Measurements from ENCODE around the gene SMTNL2. TPM values are rescaled to one million over a fixed set of nuclear protein-coding genes. Genes with fewer than 3 reads are reported as not detected.

Gene SMTNL2
- total RNA-seq, 4 donors from 2014 or later, result 0.44 to 0.81 (median 0.67) TPM

GRCh38 chr17:4607261-4607741, 23.0 kb downstream of the SMTNL2 start:
- no peak for TF ChIP-seq CTCF (IDR thresholded peaks at IDR 0.05)
- TF ChIP-seq POLR2A (IDR thresholded peaks at IDR 0.05), result no peak
- H3K9me3 ChIP-seq, result no peaks in the 10 kb centered on the region
- intact Hi-C loops (cut with DNase I), result no loop called here
- no peak for DNase-seq
- peak overlapping the region in 2 of 3 donors; percentile 7 to 57 for H3K27ac ChIP-seq
- peaks cover 4 to 5% of the 10 kb centered on the region in 2 donors for H3K4me1 ChIP-seq
- no peaks in the 10 kb centered on the region for H3K36me3 ChIP-seq
- 77 to 80% methylated on average over 22 to 25 of the region's 25 CpGs for WGBS, 2 donors
- H3K4me3 ChIP-seq (replicated peaks in 1 of 3), result no peak overlapping the region
- no peaks in the 10 kb centered on the region for H3K27me3 ChIP-seq

DNA sequence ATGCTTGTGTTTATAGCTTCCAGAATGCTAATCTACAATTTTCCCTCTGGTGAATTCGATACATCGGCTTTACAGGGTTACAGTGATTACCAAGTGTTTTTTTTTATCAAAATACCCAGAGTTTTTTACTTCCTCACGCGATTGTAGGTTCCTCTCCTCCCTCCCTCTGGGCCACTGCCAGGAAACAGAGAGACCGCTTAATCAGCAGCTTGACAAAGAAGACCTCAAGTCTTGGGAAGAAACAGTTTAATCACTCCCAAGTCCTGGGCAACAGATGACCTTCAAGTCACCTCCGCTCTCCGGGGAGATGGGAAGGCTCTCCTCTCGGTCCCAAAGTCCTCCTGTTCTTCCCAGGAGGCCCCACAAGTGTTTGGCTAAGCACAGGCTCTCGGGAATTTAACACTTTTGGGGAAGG, 23.5 kb downstream of the SMTNL2 start:
- H3K27me3 ChIP-seq, result no peaks in the 10 kb centered on the region
- peaks cover 4 to 5% of the 10 kb centered on the region in 2 donors for H3K4me1 ChIP-seq
- no peaks in the 10 kb centered on the region for H3K9me3 ChIP-seq
- H3K27ac ChIP-seq, result peak overlapping the region in 1 of 3 donors; percentile 57
- no peak overlapping the region for H3K4me3 ChIP-seq (replicated peaks in 1 of 3)
- no peaks in the 10 kb centered on the region for H3K36me3 ChIP-seq
- intact Hi-C loops (cut with DNase I), result no loop called here
- DNase-seq, result peak; percentile 34 to 53
- TF ChIP-seq POLR2A (IDR thresholded peaks at IDR 0.05) (no peak), CTCF (IDR thresholded peaks at IDR 0.05) (no peak)
- WGBS, 2 donors, result 5 to 15% methylated on average over 9 of the region's 9 CpGs

- no peak overlapping the region for H3K4me3 ChIP-seq (replicated peaks in 1 of 3)
- H3K4me1 ChIP-seq, result peaks cover 4 to 5% of the 10 kb centered on the region in 2 donors
- H3K9me3 ChIP-seq, result no peaks in the 10 kb centered on the region
- intact Hi-C loops (cut with DNase I), result no loop called here
- H3K36me3 ChIP-seq, result no peaks in the 10 kb centered on the region
- DNase-seq, result no peak
- no peak overlapping the region for H3K27ac ChIP-seq
- 80 to 86% methylated on average over 7 of the region's 7 CpGs for WGBS, 2 donors
- TF ChIP-seq POLR2A (IDR thresholded peaks at IDR 0.05) (no peak), CTCF (IDR thresholded peaks at IDR 0.05) (no peak)
- no peaks in the 10 kb centered on the region for H3K27me3 ChIP-seq
Measured at GRCh38 chr17:4609761-4610160, 25.4 kb downstream of the SMTNL2 start.

- intact Hi-C loops (cut with DNase I), result no loop called here
- H3K27ac ChIP-seq, result no peak overlapping the region
- no peak for DNase-seq
Measured at GRCh38 chr17:4610162-4610561, 25.8 kb downstream of the SMTNL2 start.

More at GRCh38 chr17:4610162-4610561, 25.8 kb downstream of the SMTNL2 start:
- no peaks in the 10 kb centered on the region for H3K36me3 ChIP-seq
- H3K27me3 ChIP-seq, result no peaks in the 10 kb centered on the region
- TF ChIP-seq CTCF (IDR thresholded peaks at IDR 0.05) (no peak), POLR2A (IDR thresholded peaks at IDR 0.05) (no peak)
- no peak overlapping the region for H3K4me3 ChIP-seq (replicated peaks in 1 of 3)
- no peaks in the 10 kb centered on the region for H3K9me3 ChIP-seq
- WGBS, 2 donors, result 89 to 96% methylated on average over 5 of the region's 5 CpGs
- peaks cover 4 to 5% of the 10 kb centered on the region in 2 donors for H3K4me1 ChIP-seq
